Measurements from ENCODE around the gene SHF.

DNA sequence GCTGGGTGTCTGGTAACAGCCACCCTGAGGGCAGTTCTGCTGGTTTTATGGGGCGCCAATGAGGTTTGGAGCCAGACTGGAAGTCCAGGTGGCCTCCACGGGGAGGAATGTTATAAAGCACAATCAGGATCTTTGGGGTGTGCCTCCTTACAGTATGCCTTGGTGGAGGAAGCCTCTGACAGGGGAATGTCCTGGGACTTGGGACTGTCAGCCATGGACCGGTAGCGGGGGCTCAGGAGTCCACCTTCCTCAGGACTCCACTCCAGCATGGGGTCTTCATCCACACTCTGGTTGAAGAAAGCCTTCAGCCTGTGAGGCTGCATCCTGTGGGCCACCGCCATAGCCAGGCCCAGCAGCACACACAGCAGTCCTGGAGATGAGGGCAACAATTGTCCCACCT, 68.8 kb downstream of the SHF start:
- TF ChIP-seq, protein P1, sequence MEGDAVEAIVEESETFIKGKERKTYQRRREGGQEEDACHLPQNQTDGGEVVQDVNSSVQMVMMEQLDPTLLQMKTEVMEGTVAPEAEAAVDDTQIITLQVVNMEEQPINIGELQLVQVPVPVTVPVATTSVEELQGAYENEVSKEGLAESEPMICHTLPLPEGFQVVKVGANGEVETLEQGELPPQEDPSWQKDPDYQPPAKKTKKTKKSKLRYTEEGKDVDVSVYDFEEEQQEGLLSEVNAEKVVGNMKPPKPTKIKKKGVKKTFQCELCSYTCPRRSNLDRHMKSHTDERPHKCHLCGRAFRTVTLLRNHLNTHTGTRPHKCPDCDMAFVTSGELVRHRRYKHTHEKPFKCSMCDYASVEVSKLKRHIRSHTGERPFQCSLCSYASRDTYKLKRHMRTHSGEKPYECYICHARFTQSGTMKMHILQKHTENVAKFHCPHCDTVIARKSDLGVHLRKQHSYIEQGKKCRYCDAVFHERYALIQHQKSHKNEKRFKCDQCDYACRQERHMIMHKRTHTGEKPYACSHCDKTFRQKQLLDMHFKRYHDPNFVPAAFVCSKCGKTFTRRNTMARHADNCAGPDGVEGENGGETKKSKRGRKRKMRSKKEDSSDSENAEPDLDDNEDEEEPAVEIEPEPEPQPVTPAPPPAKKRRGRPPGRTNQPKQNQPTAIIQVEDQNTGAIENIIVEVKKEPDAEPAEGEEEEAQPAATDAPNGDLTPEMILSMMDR (IDR thresholded peaks at IDR 0.05) = no peak
- no peak for TF ChIP-seq EZH2 (IDR thresholded peaks at IDR 0.05; ENCODE audit: borderline replicate concordance, insufficient read depth, low read depth, low read length, poor library complexity, severe bottlenecking)

Measured in B cell (primary cell).